ENCODE results near the gene PLAU. TPM values are rescaled to one million over a fixed set of nuclear protein-coding genes. Genes with fewer than 3 reads are reported as not detected.

Gene PLAU
- total and polyA plus RNA-seq, 9 of the 15 experiments (the other 6 are each of a cell fraction or from before 2014, with no cell fraction given) = 2.1 to 16.9 (median 3.3) TPM

DNA sequence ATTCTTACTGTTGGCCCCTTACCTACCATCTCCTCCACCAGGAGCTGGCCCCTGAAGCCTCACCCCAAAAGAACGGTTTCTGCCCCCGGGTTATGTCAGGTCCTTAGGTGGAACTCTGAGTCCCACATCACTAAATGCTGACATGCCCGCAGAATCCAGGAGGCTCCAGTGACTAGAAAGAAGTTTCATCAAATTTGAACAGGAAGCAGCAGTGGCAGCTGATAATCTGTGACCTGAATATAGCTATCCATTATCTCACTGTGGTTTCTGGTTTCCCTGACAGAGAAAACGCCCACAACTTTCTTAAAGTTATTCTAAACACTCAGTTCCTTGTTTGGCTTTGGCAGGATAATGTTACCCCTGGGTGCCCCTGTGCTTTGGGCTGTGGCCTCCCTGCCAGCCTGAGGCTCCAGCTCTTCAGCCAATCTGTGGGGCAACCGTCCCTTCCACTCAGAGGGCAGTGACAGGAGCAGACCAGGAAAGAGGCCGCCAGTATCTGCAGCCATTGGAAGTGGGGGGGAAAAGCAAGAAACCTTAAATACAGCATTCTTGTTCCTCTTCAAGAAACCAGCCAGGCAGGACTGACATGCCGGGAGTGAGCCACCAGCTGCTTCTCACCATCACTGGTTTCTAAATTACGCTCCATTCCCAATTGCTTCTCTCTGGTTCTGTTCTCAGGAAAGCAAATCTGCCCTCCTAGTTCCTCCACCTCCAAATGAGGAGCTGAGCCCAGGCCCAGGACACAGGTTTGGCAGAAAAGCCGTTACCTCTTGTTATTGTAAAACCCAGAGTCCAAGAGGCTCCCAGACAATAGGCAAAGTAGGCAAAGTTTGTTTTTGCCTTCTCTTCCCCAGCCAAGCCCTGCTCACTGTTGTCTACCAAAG, 45.8 kb downstream of the PLAU start (continued):
- TF ChIP-seq, protein P1, sequence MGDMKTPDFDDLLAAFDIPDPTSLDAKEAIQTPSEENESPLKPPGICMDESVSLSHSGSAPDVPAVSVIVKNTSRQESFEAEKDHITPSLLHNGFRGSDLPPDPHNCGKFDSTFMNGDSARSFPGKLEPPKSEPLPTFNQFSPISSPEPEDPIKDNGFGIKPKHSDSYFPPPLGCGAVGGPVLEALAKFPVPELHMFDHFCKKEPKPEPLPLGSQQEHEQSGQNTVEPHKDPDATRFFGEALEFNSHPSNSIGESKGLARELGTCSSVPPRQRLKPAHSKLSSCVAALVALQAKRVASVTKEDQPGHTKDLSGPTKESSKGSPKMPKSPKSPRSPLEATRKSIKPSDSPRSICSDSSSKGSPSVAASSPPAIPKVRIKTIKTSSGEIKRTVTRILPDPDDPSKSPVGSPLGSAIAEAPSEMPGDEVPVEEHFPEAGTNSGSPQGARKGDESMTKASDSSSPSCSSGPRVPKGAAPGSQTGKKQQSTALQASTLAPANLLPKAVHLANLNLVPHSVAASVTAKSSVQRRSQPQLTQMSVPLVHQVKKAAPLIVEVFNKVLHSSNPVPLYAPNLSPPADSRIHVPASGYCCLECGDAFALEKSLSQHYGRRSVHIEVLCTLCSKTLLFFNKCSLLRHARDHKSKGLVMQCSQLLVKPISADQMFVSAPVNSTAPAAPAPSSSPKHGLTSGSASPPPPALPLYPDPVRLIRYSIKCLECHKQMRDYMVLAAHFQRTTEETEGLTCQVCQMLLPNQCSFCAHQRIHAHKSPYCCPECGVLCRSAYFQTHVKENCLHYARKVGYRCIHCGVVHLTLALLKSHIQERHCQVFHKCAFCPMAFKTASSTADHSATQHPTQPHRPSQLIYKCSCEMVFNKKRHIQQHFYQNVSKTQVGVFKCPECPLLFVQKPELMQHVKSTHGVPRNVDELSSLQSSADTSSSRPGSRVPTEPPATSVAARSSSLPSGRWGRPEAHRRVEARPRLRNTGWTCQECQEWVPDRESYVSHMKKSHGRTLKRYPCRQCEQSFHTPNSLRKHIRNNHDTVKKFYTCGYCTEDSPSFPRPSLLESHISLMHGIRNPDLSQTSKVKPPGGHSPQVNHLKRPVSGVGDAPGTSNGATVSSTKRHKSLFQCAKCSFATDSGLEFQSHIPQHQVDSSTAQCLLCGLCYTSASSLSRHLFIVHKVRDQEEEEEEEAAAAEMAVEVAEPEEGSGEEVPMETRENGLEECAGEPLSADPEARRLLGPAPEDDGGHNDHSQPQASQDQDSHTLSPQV (IDR thresholded peaks at IDR 0.05) = peak; percentile 88
- TF ChIP-seq ELF4 (CRISPR knock-in tag; IDR thresholded peaks at IDR 0.05) (no peak), ZKSCAN1 (IDR thresholded peaks at IDR 0.05; ENCODE audit: low read depth, low read length) (no peak), TAF1 (IDR thresholded peaks at IDR 0.05; ENCODE audit: control insufficient read depth, extremely low read depth, insufficient read depth, low read length, severe bottlenecking) (peak; percentile 49), ZFX (CRISPR knock-in tag; IDR thresholded peaks at IDR 0.05) (no peak), ZNF764 (CRISPR knock-in tag; IDR thresholded peaks at IDR 0.05; ENCODE audit: low read depth) (no peak), MYBL2 (IDR thresholded peaks at IDR 0.05; ENCODE audit: low read depth) (no peak), MYBL2 (CRISPR knock-in tag; IDR thresholded peaks at IDR 0.05; ENCODE audit: borderline replicate concordance) (no peak), DIDO1 (tag; IDR thresholded peaks at IDR 0.05; ENCODE audit: low read depth) (0 out of 2 replicates have a peak, but pooled peaks have one; percentile 30), NFIX (CRISPR knock-in tag; IDR thresholded peaks at IDR 0.05; ENCODE audit: low read depth) (no peak)
- TF ChIP-seq, protein P2, sequence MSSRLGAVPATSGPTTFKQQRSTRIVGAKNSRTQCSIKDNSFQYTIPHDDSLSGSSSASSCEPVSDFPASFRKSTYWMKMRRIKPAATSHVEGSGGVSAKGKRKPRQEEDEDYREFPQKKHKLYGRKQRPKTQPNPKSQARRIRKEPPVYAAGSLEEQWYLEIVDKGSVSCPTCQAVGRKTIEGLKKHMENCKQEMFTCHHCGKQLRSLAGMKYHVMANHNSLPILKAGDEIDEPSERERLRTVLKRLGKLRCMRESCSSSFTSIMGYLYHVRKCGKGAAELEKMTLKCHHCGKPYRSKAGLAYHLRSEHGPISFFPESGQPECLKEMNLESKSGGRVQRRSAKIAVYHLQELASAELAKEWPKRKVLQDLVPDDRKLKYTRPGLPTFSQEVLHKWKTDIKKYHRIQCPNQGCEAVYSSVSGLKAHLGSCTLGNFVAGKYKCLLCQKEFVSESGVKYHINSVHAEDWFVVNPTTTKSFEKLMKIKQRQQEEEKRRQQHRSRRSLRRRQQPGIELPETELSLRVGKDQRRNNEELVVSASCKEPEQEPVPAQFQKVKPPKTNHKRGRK (tag; IDR thresholded peaks at IDR 0.05) = no peak
- TF ChIP-seq, protein P3, sequence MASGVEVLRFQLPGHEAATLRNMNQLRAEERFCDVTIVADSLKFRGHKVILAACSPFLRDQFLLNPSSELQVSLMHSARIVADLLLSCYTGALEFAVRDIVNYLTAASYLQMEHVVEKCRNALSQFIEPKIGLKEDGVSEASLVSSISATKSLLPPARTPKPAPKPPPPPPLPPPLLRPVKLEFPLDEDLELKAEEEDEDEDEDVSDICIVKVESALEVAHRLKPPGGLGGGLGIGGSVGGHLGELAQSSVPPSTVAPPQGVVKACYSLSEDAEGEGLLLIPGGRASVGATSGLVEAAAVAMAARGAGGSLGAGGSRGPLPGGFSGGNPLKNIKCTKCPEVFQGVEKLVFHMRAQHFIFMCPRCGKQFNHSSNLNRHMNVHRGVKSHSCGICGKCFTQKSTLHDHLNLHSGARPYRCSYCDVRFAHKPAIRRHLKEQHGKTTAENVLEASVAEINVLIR (CRISPR knock-in tag; IDR thresholded peaks at IDR 0.05) = no peak
- TF ChIP-seq, protein P4, sequence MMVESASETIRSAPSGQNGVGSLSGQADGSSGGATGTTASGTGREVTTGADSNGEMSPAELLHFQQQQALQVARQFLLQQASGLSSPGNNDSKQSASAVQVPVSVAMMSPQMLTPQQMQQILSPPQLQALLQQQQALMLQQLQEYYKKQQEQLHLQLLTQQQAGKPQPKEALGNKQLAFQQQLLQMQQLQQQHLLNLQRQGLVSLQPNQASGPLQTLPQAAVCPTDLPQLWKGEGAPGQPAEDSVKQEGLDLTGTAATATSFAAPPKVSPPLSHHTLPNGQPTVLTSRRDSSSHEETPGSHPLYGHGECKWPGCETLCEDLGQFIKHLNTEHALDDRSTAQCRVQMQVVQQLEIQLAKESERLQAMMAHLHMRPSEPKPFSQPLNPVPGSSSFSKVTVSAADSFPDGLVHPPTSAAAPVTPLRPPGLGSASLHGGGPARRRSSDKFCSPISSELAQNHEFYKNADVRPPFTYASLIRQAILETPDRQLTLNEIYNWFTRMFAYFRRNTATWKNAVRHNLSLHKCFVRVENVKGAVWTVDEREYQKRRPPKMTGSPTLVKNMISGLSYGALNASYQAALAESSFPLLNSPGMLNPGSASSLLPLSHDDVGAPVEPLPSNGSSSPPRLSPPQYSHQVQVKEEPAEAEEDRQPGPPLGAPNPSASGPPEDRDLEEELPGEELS (CRISPR knock-in tag; IDR thresholded peaks at IDR 0.05; ENCODE audit: borderline replicate concordance) = no peak

All from K562 (cell line).